Endothelial cell of umbilical vein (primary cell): ENCODE results near the gene SCLY. TPM values are rescaled to one million over a fixed set of nuclear protein-coding genes. Genes with fewer than 3 reads are reported as not detected.

Source experiments
- BruUV-seq: library from RNA; stranded (reverse); fragments of 400-500 nt; replicated peaks from 2 replicates; lab custom pipeline; 2021; lab: Mats Ljungman, UMichigan
- CTCF ChIA-PET: fragments of 300-600, 350-600 bp; sonication (Branson Sonifier 250); formaldehyde crosslinking; loops from one replicate; lab custom pipeline; 2021; ENCODE audit warnings: antibody characterized with exemption, inconsistent platforms; lab: Charles Lee
- POLR2A ChIA-PET: fragments of 300-600, 350-600 bp; sonication (Branson Sonifier 250); formaldehyde crosslinking; loops from one replicate; lab custom pipeline; 2021; ENCODE audit warnings: antibody characterized with exemption, inconsistent platforms; lab: Charles Lee
- DNase-seq: peaks from one replicate; pipeline ENCODE4 v3.0.0-alpha.2; 2011; ENCODE audit warnings: low read depth, low spot score
- FAIRE-seq: peaks from 2 replicates; lab custom pipeline; 2011; peaks lifted over from hg19 to GRCh38; lab: Jason Lieb, UNC
- H2AFZ ChIP-seq: 2 replicates; pipeline ENCODE4 v1.6.0; 2012; ENCODE audit warnings: low read depth, low read length, control low read depth, inconsistent platforms
- H3K27ac ChIP-seq: 2 replicates; pipeline ENCODE4 v1.5.1; 2011; ENCODE audit warnings: low read depth, mild to moderate bottlenecking, control low read depth, low read length, moderate library complexity; ENCODE audit not compliant: insufficient read depth
- H3K27me3 ChIP-seq, 2 experiments: 2 replicates each; pipeline versions ENCODE4 v1.6.0 to v1.6.1; 2011; ENCODE audit warnings: low read length in 2 of 2, mixed read lengths in 1 of 2; ENCODE audit not compliant: control insufficient read depth in 2 of 2, insufficient read depth in 2 of 2
- H3K36me3 ChIP-seq, 2 experiments: 2 replicates in 1 of 2; 3 replicates in 1 of 2; pipeline ENCODE4 v1.5.1; 2011; ENCODE audit warnings: low read length in 2 of 2, mild to moderate bottlenecking in 1 of 2, moderate library complexity in 1 of 2; ENCODE audit not compliant: control insufficient read depth in 2 of 2, insufficient read depth in 2 of 2; ENCODE audit errors: extremely low read depth in 1 of 2
- H3K4me1 ChIP-seq: 3 replicates; pipeline ENCODE4 v1.5.1; 2011; ENCODE audit warnings: mild to moderate bottlenecking, low read length; ENCODE audit not compliant: control insufficient read depth, insufficient read depth; ENCODE audit errors: extremely low read depth
- H3K4me2 ChIP-seq: 2 replicates; pipeline ENCODE4 v1.6.1; 2011; ENCODE audit warnings: low read length, control low read depth, mixed read lengths; ENCODE audit not compliant: insufficient read depth
- H3K4me3 ChIP-seq, 3 experiments: fragments of 200-600 bp in 1 of 3; sonication (generic), shearing (Covaris generic) in 1 of 3; replicated peaks in 1 of 3; 2 replicates each; pipeline ENCODE4 v1.5.1; 2011 to 2016; ENCODE audit warnings: control low read depth in 3 of 3, low read length in 3 of 3, mild to moderate bottlenecking in 2 of 3, inconsistent platforms in 1 of 3, low read depth in 1 of 3, moderate library complexity in 1 of 3; ENCODE audit not compliant: insufficient read depth in 1 of 3
- H3K79me2 ChIP-seq: 2 replicates; pipeline ENCODE4 v1.6.0; 2012; ENCODE audit warnings: low read length, inconsistent platforms; ENCODE audit not compliant: control insufficient read depth, insufficient read depth
- H3K9ac ChIP-seq: replicated peaks from 2 replicates; pipeline ENCODE3; 2011; ENCODE audit warnings: low read length, control low read depth; ENCODE audit not compliant: insufficient read depth; ENCODE audit errors: extremely low read depth
- H3K9me1 ChIP-seq: replicated peaks from 3 replicates; pipeline ENCODE4 v1.6.0; 2011; ENCODE audit warnings: mild to moderate bottlenecking, low read length; ENCODE audit not compliant: control insufficient read depth, insufficient read depth; ENCODE audit errors: extremely low read depth
- H3K9me3 ChIP-seq: replicated peaks from 2 replicates; pipeline ENCODE4 v1.5.1; 2012; ENCODE audit warnings: low read length, inconsistent platforms; ENCODE audit not compliant: control insufficient read depth, insufficient read depth
- H4K20me1 ChIP-seq: replicated peaks from 2 replicates; pipeline ENCODE3; 2011; ENCODE audit warnings: mild to moderate bottlenecking, low read length; ENCODE audit not compliant: control insufficient read depth, insufficient read depth; ENCODE audit errors: extremely low read depth
- CTCF ChIP-seq, 2 donors: IDR thresholded peaks; 1 replicate in 1 of 2; 2 replicates in 1 of 2; pipeline ENCODE4 v1.5.1; 2011; ENCODE audit warnings: low read length in 2 of 2, mild to moderate bottlenecking in 2 of 2, moderate library complexity in 2 of 2, control low read depth in 1 of 2, inconsistent platforms in 1 of 2, low read depth in 1 of 2; ENCODE audit not compliant: insufficient read depth in 1 of 2; ENCODE audit errors: extremely low read depth in 1 of 2
- EZH2 ChIP-seq: IDR thresholded peaks from 2 replicates; pipeline ENCODE4 v1.6.1; 2012; ENCODE audit warnings: borderline replicate concordance, low read depth, mild to moderate bottlenecking, moderate library complexity, low read length, inconsistent platforms; ENCODE audit not compliant: severe bottlenecking
- FOS ChIP-seq: IDR thresholded peaks from 2 replicates; pipeline ENCODE4 v1.6.1; 2011; ENCODE audit warnings: mild to moderate bottlenecking, low read length, moderate library complexity, borderline replicate concordance; ENCODE audit not compliant: insufficient read depth
- GATA2 ChIP-seq: IDR thresholded peaks from 2 replicates; pipeline ENCODE4 v1.7.0; 2011; ENCODE audit warnings: low read depth, mild to moderate bottlenecking, moderate library complexity, mixed read lengths, low read length; ENCODE audit not compliant: insufficient read length, insufficient read depth
- JUN ChIP-seq: IDR thresholded peaks from 2 replicates; pipeline ENCODE4 v1.6.1; 2011; ENCODE audit warnings: borderline replicate concordance, low read depth; ENCODE audit not compliant: insufficient read length, insufficient read depth
- MAX ChIP-seq: IDR thresholded peaks from 2 replicates; pipeline ENCODE4 v1.6.1; 2011; ENCODE audit not compliant: insufficient read depth, insufficient read length
- MYC ChIP-seq: IDR thresholded peaks from one replicate; pipeline ENCODE4 v1.6.1; 2011; ENCODE audit warnings: mild to moderate bottlenecking, low read depth, low read length
- POLR2A ChIP-seq: IDR thresholded peaks from 2 replicates; pipeline ENCODE4 v1.6.1; 2012; ENCODE audit warnings: low read depth, mild to moderate bottlenecking, control low read depth, low read length
- POLR2AphosphoS5 ChIP-seq: IDR thresholded peaks from 2 replicates; pipeline ENCODE4 v1.6.1; 2012; ENCODE audit warnings: low read depth, mild to moderate bottlenecking, control low read depth, low read length, moderate library complexity; ENCODE audit not compliant: insufficient read depth
- dilution Hi-C: fragments of 300-500 bp; cut with MboI; formaldehyde crosslinking; loops from one replicate; pipeline ENCODE4 v1.15.0; 2019; ENCODE audit warnings: low sequenced_read_pairs; ENCODE audit not compliant: extremely low pct_ligation_motif_present
- intact Hi-C: fragments of 100-400 bp; cut with micrococcal nuclease; formaldehyde crosslinking; loops from one replicate; pipeline ENCODE4 v1.10.0; 2022
- polyA plus RNA-seq, 4 experiments: library from polyadenylated mRNA; depleted of rRNA in 3 of 4; stranded (reverse) in 3 of 4; unstranded in 1 of 4; fragments of >200 nt; gene quantifications; 2 replicates each; pipeline versions ENCODE4 v1.2.1 to v1.2.3, GENCODE V29; 2011 to 2012; ENCODE audit warnings: missing spikeins in 1 of 4
- total RNA-seq: library from RNA; stranded (reverse); gene quantifications from 2 replicates; pipeline ENCODE4 v1.2.3, GENCODE V29; 2021

Gene SCLY
- total and polyA plus RNA-seq, 2 donors (not counting 3 experiments of a cell fraction or from before 2014, with no cell fraction given): 22.6 to 32.7 TPM

- TF ChIP-seq POLR2A (no peak), MAX (no peak), GATA2 (no peak), MYC (no peak), JUN (no peak)
- intact Hi-C loops (no loop called here), dilution Hi-C loops (no loop called here)
- Histone ChIP-seq H4K20me1 (no peaks in the 10 kb centered on the region), H3K79me2 (no peaks in the 10 kb centered on the region), H3K9me1 (no peaks in the 10 kb centered on the region), H3K9ac (no peak overlapping the region), H2AFZ (no peak overlapping the region), H3K4me3 (no peak overlapping the region), H3K4me2 (no peak overlapping the region), H3K27me3 (peaks cover 0 to 2% of the 10 kb centered on the region in 2 experiments), H3K9me3 (no peaks in the 10 kb centered on the region), H3K4me1 (no peaks in the 10 kb centered on the region), H3K27ac (no peak overlapping the region), H3K36me3 (no peaks in the 10 kb centered on the region)
- ChIA-PET CTCF (no interaction called here), POLR2A (no interaction called here)
- DNase-seq (no peak), FAIRE-seq (no peak)
- no TSS peak for BruUV-seq
Measured at GRCh38 chr2:238125127-238125885, 64.5 kb downstream of the SCLY start.

GRCh38 chr2:238126338-238126737, 65.5 kb downstream of the SCLY start:
- dilution Hi-C loops: no loop called here

More at GRCh38 chr2:238126338-238126737, 65.5 kb downstream of the SCLY start:
- H3K9me1 ChIP-seq: no peaks in the 10 kb centered on the region
- no peaks in the 10 kb centered on the region for H3K4me1 ChIP-seq
- no peaks in the 10 kb centered on the region for H3K36me3 ChIP-seq
- H3K4me3 ChIP-seq: no peak overlapping the region
- TF ChIP-seq JUN (no peak), GATA2 (no peak), CTCF (IDR thresholded peaks at IDR 0.05; ENCODE audit: extremely low read depth in 1 of 2, insufficient read depth in 1 of 2, low read depth in 1 of 2, low read length in 2 of 2) (no peak), EZH2 (no peak), MAX (no peak), FOS (no peak), MYC (no peak), POLR2AphosphoS5 (no peak), POLR2A (no peak)
- intact Hi-C loops: no loop called here
- CTCF ChIA-PET: no interaction called here
- no peaks in the 10 kb centered on the region for H3K27me3 ChIP-seq
- no peak overlapping the region for H3K9ac ChIP-seq
- no peaks in the 10 kb centered on the region for H3K79me2 ChIP-seq
- POLR2A ChIA-PET: no interaction called here
- H3K4me2 ChIP-seq: no peak overlapping the region
- DNase-seq (no peak), FAIRE-seq (no peak)
- no TSS peak for BruUV-seq
- H3K9me3 ChIP-seq: no peaks in the 10 kb centered on the region
- no peak overlapping the region for H2AFZ ChIP-seq
- no peaks in the 10 kb centered on the region for H4K20me1 ChIP-seq
- H3K27ac ChIP-seq: no peak overlapping the region
